C4-2B (cell line): ENCODE measurements around the gene ATOSA.

Experiments
- ZFX ChIP-seq: fragments of 450-650 bp; IDR thresholded peaks from 2 replicates; pipeline ENCODE4 v1.6.1; 2017
- TF ChIP-seq, protein P1 (sequence below): fragments of 450-650 bp; conservative IDR thresholded peaks from 2 replicates; pipeline ENCODE4 v1.5.1; 2017; ENCODE audit warnings: mild to moderate bottlenecking

DNA sequence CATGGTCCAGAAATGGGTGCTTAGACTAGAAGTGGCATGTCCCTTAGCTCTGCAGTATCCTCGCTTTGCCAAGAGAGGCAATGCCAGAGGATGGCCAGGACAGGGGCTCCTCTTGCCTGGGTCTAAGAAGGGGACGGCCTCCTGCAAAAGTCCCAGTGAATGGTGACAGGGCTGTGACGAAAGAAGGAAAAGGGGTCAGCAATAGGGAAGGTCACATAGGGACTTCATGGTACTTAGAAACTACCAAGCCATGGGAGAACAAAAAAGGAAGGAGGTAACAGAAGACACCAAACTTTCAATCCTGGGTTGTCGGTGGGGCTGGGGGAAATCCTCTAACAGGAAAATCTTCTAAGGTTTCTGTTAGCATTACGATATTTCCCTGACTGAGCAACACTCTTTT, 36.2 kb upstream of the ATOSA start:
- TF ChIP-seq, protein P1, sequence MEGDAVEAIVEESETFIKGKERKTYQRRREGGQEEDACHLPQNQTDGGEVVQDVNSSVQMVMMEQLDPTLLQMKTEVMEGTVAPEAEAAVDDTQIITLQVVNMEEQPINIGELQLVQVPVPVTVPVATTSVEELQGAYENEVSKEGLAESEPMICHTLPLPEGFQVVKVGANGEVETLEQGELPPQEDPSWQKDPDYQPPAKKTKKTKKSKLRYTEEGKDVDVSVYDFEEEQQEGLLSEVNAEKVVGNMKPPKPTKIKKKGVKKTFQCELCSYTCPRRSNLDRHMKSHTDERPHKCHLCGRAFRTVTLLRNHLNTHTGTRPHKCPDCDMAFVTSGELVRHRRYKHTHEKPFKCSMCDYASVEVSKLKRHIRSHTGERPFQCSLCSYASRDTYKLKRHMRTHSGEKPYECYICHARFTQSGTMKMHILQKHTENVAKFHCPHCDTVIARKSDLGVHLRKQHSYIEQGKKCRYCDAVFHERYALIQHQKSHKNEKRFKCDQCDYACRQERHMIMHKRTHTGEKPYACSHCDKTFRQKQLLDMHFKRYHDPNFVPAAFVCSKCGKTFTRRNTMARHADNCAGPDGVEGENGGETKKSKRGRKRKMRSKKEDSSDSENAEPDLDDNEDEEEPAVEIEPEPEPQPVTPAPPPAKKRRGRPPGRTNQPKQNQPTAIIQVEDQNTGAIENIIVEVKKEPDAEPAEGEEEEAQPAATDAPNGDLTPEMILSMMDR, result no peak
- no peak for TF ChIP-seq ZFX
